ENCODE results near the gene APOL4.

Gene APOL4

GRCh38 chr22:36180038-36180880, 21.4 kb downstream of the APOL4 start:
- Histone ChIP-seq H3K4me1 (no peaks in the 10 kb centered on the region), H3K36me3 (no peaks in the 10 kb centered on the region), H3K27me3 (no peaks in the 10 kb centered on the region), H3K9me3 (no peaks in the 10 kb centered on the region), H3K4me3 (ENCODE audit: low read depth, low read length) (no peak overlapping the region)
- peak; percentile 90 for TF ChIP-seq CTCF (IDR thresholded peaks at IDR 0.05; ENCODE audit: low read depth, low read length)
- DNase-seq: peak; percentile 91

DNA sequence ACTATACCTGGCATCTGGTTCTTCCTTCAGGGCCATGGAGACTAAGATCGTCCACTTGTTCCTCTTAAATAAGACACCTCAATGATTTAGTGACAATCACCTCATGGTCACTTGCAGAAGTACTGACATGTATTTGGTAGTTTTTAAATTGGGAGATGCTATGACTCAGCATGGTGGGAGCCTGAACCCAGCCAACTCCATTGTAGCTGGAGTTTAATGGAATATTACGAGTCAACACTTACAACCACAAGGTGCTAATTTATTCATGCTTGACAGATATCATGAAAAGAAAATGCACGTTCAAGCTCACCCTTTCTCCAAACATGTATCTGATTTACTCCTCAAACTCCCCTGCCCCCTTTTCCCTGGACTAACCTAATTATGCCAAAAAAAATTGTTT, 24.4 kb downstream of the APOL4 start:
- no peaks in the 10 kb centered on the region for H3K27me3 ChIP-seq
- DNase-seq: no peak
- no peaks in the 10 kb centered on the region for H3K4me1 ChIP-seq
- H3K9me3 ChIP-seq: no peaks in the 10 kb centered on the region
- TF ChIP-seq CTCF (IDR thresholded peaks at IDR 0.05; ENCODE audit: low read depth, low read length): no peak
- H3K36me3 ChIP-seq: no peaks in the 10 kb centered on the region
- no peak overlapping the region for H3K4me3 ChIP-seq (ENCODE audit: low read depth, low read length)

- TF ChIP-seq CTCF (IDR thresholded peaks at IDR 0.05; ENCODE audit: low read depth, low read length): peak; percentile 18; the same call in 1 of the 2 replicates
- Histone ChIP-seq H3K27me3 (no peaks in the 10 kb centered on the region), H3K4me3 (ENCODE audit: low read depth, low read length) (no peak overlapping the region), H3K4me1 (no peaks in the 10 kb centered on the region), H3K9me3 (no peaks in the 10 kb centered on the region), H3K36me3 (no peaks in the 10 kb centered on the region)
- no peak for DNase-seq
Observed at GRCh38 chr22:36175892-36176291, 25.7 kb downstream of the APOL4 start.

DNA sequence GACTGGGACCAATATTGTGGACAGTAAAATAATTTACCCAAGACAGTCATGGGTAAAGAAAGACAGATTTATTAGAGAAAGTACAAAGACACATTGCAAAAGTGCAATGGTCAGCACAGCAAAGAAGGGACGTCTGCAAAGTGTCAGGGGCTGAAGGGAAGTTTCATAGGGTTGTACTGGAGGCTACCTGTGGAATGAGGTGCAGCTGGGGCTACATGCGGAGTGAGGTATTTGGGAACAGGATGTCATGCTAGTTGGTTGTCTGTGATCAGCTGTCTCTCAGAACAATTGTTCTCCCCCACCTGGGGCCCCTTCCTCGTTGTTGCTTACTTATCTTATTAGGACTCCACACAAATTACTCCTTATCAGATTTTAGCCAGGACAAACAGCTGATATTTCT, 29.7 kb downstream of the APOL4 start:
- no peak for DNase-seq

GRCh38 chr22:36166518-36167220, 34.9 kb downstream of the APOL4 start:
- Histone ChIP-seq H3K4me1 (no peaks in the 10 kb centered on the region), H3K36me3 (no peaks in the 10 kb centered on the region), H3K9me3 (no peaks in the 10 kb centered on the region), H3K4me3 (ENCODE audit: low read depth, low read length) (no peak overlapping the region), H3K27me3 (no peaks in the 10 kb centered on the region)
- no peak for DNase-seq
- no peak for TF ChIP-seq CTCF (IDR thresholded peaks at IDR 0.05; ENCODE audit: low read depth, low read length)

More for the DNA sequence above, 29.7 kb downstream of the APOL4 start:
- no peaks in the 10 kb centered on the region for H3K9me3 ChIP-seq
- H3K27me3 ChIP-seq: no peaks in the 10 kb centered on the region
- H3K4me1 ChIP-seq: no peaks in the 10 kb centered on the region
- no peak overlapping the region for H3K4me3 ChIP-seq (ENCODE audit: low read depth, low read length)
- no peaks in the 10 kb centered on the region for H3K36me3 ChIP-seq
- TF ChIP-seq CTCF (IDR thresholded peaks at IDR 0.05; ENCODE audit: low read depth, low read length): no peak

DNA sequence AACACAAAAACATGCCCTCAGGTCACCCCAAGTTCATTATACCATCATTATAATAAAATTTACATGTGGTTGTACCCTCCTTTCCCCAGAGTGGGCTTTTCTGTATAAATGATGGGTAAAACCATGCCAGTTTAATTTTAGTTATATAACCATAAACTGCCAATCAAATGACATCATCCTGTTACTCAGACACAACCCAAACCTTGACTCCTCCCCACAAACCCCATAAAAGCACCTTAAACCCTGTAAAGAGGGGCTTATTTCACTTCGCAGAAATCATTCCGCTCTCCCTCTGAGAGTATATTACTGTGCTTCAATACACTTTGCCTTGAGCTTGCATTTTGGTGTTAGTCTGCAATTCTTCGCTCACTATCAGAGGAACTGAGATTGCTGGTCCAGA, 35.5 kb downstream of the APOL4 start:
- DNase-seq: no peak
- Histone ChIP-seq H3K4me3 (ENCODE audit: low read depth, low read length) (no peak overlapping the region), H3K4me1 (no peaks in the 10 kb centered on the region), H3K9me3 (no peaks in the 10 kb centered on the region), H3K36me3 (no peaks in the 10 kb centered on the region), H3K27me3 (no peaks in the 10 kb centered on the region)
- no peak for TF ChIP-seq CTCF (IDR thresholded peaks at IDR 0.05; ENCODE audit: low read depth, low read length)

Measured in BE2C (cell line).